Activated T-helper 1 cell treated with anti-CD3 and anti-CD28 coated beads, Interleukin-2, amount 50 U/mL, for 16 hours (primary cell): ENCODE results near the gene LCN9.
"Not testable (repeated sequence)": the region's sequence is repeated elsewhere in the genome, so short reads cannot be mapped to it uniquely, and the experiment has no call there.

Source experiments
- DNase-seq, 2 donors: peaks; one replicate each; pipeline ENCODE4 v3.0.0-alpha.2; 2020; ENCODE audit warnings: low read depth in 1 of 2, low spot score in 1 of 2

LCN9 gene, protein sequence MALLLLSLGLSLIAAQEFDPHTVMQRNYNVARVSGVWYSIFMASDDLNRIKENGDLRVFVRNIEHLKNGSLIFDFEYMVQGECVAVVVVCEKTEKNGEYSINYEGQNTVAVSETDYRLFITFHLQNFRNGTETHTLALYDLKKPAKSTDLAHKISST

GRCh38 chr9:135662758-135663450 lies at the start of gene LCN9:
Gene LCN9, plus strand, starts transcription at chr9:135663309. Its CDS starts 13 bp downstream, at chr9:135663322.
- no peak for DNase-seq

- no peak for DNase-seq
These were observed 48.9 kb upstream of the LCN9 start for GRCh38 chr9:135613946-135614805.

- no peak for DNase-seq
These were observed 48.1 kb upstream of the LCN9 start for GRCh38 chr9:135614821-135615665.

GRCh38 chr9:135615666-135616618 lies 47.2 kb upstream of the LCN9 start:
- no peak for DNase-seq

GRCh38 chr9:135616619-135617537 lies 46.2 kb upstream of the LCN9 start:
- no peak for DNase-seq

- no peak for DNase-seq
These were observed 45.6 kb upstream of the LCN9 start for GRCh38 chr9:135617538-135617900.

DNA sequence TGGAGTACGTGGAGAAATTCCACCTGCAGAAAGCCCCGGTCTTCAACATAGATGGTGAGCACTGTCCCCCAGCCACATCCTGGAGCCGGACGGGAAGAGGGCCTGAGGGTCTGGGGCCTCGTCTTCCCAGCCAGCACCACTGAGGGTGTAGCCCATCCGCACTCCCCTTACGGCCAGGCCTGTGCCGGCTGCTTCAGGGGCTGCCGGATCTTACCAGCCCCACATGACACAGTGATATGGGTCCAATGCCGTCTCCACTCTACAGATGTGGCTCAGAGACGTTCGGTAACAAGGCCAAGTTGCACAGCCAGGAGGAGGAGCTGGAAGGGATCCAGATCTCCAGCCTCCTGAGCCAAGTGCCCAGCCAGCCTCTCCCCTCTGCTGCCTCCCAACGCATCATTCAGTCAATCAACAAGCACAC lies 45.1 kb upstream of the LCN9 start:
- no peak for DNase-seq

- no peak for DNase-seq
These were observed 44.1 kb upstream of the LCN9 start for GRCh38 chr9:135618866-135619598.

DNA sequence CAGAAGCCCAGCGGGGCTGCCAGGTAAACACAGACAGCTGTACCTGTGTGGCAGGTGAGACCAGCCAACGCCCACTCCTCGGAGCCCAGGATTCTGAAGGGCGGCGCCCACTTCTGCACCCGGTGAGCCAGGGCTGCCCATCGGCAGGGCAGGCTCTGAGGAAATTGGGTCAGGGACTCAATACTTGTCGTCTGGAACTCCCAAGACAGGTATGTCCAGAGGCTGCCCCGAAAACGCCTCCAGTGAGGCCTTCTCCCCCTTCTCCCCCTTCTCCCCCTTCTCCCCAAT lies 43.6 kb upstream of the LCN9 start:
- no peak for DNase-seq

- no peak for DNase-seq
These were observed 42.6 kb upstream of the LCN9 start for GRCh38 chr9:135620558-135620957.

DNA sequence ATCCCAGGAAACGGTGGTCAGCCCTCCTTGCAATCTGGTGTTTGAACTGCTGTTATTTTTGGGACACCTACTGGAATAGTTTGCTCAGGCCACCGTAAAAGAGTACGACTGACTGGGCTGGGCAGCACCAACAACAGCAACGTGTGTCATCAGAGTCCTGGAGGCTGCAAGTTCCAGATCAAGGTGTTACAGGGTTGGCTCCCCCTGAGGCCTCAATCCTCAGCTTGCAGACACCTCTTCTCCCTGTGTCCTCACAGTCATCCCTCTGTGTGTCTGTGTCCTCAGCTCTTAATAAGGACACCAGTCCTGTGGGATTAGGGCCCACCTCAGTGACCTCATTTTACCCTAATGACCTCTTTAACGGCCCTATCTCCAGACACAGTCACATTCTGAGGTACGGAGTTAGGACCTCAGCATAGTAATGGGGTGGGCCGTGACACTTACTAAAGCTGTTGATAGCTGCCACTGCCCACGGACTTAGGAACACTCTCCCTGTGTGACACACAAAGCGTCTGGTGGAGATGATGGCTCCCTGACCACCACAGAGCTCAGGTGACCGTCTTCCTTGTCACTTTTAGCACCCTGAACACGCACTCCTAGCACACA lies 40.6 kb upstream of the LCN9 start:
- DNase-seq = no peak

DNA sequence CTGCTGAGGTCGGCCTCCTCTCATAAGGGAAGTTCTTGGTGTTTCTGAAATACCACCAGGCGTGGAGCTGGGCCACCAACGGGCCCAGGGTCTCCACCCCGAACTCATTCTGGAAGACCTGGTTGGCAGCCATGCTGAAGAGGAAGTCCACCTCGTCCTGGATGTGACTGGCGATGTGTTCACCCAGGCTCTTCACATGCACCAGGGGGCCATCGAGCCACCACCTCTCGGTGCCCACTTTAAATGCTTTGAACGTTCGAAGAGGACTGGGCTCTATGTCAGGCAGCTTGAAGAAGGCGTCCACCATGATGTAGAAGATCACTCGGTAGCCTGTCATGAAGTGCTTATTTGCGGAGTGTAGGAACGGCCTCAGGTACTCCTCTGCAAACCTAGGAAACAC lies 38.8 kb upstream of the LCN9 start:
- DNase-seq = no peak

- DNase-seq = no peak
These were observed 30.3 kb upstream of the LCN9 start for GRCh38 chr9:135632841-135633240.

GRCh38 chr9:135636930-135637530 lies 26.1 kb upstream of the LCN9 start:
- DNase-seq = not testable (repeated sequence)

DNA sequence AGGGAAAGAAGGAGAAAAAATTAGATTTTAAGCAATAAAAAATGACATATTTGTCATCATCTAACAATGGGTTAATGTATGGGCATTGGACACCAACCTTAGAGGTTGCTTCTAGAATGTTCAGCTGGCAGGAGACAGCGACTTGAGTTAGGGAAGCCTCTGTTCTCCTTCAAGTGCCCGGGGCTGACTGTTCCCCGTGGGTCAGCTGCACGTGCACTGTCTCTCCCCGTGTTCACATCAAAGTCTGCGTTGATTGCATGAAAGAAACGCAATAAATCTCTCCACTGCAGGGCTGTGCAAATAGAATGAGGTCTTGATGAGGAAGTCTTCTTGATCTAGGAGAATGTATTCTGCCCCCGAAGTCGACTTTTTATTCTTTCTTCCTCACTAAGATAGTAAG lies 23.9 kb upstream of the LCN9 start, which contains the start of gene GLT6D1:
TSS of gene GLT6D1 (minus strand) at position 345 of the 400 bp plus-strand sequence. CDS start 353 bp downstream, outside the sequence.
- no peak for DNase-seq

- no peak for DNase-seq
These were observed 22.1 kb upstream of the LCN9 start for GRCh38 chr9:135641047-135641446.

DNA sequence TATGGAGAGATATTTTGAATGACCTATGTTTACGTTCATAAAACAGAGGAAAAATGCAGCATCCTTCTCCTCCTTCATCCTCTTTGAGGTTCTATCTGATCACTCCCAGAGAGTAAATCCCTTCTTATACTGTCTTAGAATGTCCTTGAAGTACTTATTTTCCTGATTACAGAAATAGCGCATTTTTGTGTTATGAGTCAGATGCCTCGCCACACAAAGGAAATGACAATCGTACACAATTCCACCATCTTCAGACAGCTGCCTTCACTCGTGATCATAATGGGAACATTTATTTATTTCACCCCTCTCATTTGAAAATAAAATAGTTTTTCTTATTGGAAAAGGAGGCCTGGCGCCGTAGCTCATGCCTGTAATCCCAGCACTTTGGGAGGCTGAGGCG lies 21.4 kb upstream of the LCN9 start:
- DNase-seq = no peak
